GM12892 (cell line): ENCODE data around the gene CTBP2.

Source experiments
- POLR2A ChIP-seq: IDR thresholded peaks from 2 replicates; pipeline ENCODE4 v1.6.1; 2011; ENCODE audit warnings: low read depth, low read length, control low read depth
- POLR2AphosphoS5 ChIP-seq: IDR thresholded peaks from 2 replicates; pipeline ENCODE4 v1.6.1; 2011; ENCODE audit warnings: low read depth, low read length, control low read depth

DNA sequence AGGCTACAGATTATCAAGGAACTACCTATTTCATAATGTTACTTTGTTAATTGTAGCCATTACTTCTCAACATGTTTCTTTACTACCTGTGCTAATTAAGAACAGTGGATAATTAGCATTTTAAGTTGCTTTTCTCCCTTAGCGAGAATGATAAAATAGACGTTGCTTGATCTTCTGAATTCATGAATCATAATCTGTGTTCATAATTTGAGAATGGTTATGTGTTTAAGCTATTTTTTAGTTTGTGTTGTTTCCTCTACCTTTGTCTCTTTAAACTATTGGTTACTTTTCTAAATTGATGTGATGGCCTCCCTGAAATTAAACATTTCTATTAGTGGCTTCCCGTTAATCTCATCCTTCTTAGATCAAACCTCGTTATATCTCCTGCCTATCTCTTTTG, 218.5 kb downstream of the CTBP2 start, which contains the start of gene ZRANB1:
- TF ChIP-seq POLR2AphosphoS5 (no peak), POLR2A (no peak)
